Myocyte (in vitro differentiated cells): Measurements from ENCODE around the gene OPCML. TPM values are rescaled to one million over a fixed set of nuclear protein-coding genes. Genes with fewer than 3 reads are reported as not detected.

Experiments
- DNase-seq: peaks from one replicate; pipeline ENCODE4 v3.0.0-alpha.2; 2012; ENCODE audit warnings: low read depth
- total RNA-seq: library from RNA; depleted of rRNA; stranded (reverse); fragments of >200 nt; gene quantifications from 2 replicates; pipeline ENCODE4 v1.2.3, GENCODE V29; 2014

Gene OPCML
- total RNA-seq, 1 donor from 2014 or later: not detected

- no peak for DNase-seq
Measured at GRCh38 chr11:133362156-133362555, 170.1 kb downstream of the OPCML start.

- DNase-seq: no peak
Measured at GRCh38 chr11:133361689-133361994, 170.7 kb downstream of the OPCML start.

- no peak for DNase-seq
Measured at GRCh38 chr11:133360860-133361688, 171.2 kb downstream of the OPCML start.

GRCh38 chr11:133355095-133355494 lies 177.2 kb downstream of the OPCML start:
- no peak for DNase-seq

GRCh38 chr11:133354069-133354468 lies 178.2 kb downstream of the OPCML start:
- no peak for DNase-seq

- DNase-seq: no peak
Measured at GRCh38 chr11:133350045-133350444, 182.3 kb downstream of the OPCML start.

- DNase-seq: no peak
Measured at GRCh38 chr11:133347988-133348387, 184.3 kb downstream of the OPCML start.

- no peak for DNase-seq
Measured at GRCh38 chr11:133346137-133346536, 186.2 kb downstream of the OPCML start.

- DNase-seq: no peak
Measured at GRCh38 chr11:133343951-133344350, 188.3 kb downstream of the OPCML start.

- DNase-seq: no peak
Measured at GRCh38 chr11:133339495-133340140, 192.7 kb downstream of the OPCML start.

GRCh38 chr11:133338588-133338987 lies 193.7 kb downstream of the OPCML start:
- no peak for DNase-seq

- no peak for DNase-seq
Measured at GRCh38 chr11:133337951-133338418, 194.3 kb downstream of the OPCML start.

- no peak for DNase-seq
Measured at GRCh38 chr11:133337193-133337592, 195.1 kb downstream of the OPCML start.

GRCh38 chr11:133331031-133331430 lies 201.3 kb downstream of the OPCML start:
- no peak for DNase-seq

- no peak for DNase-seq
Measured at GRCh38 chr11:133326849-133327248, 205.5 kb downstream of the OPCML start.

GRCh38 chr11:133326332-133326731 lies 206.0 kb downstream of the OPCML start:
- no peak for DNase-seq

- DNase-seq: no peak
Measured at GRCh38 chr11:133325711-133326110, 206.6 kb downstream of the OPCML start.

GRCh38 chr11:133323354-133323753 lies 208.9 kb downstream of the OPCML start:
- peak; percentile 2 for DNase-seq

- DNase-seq: no peak
Measured at GRCh38 chr11:133318221-133318620, 214.1 kb downstream of the OPCML start.

- no peak for DNase-seq
Measured at GRCh38 chr11:133311230-133311629, 221.1 kb downstream of the OPCML start.

- DNase-seq: peak; percentile 0
Measured at GRCh38 chr11:133306019-133306418, 226.3 kb downstream of the OPCML start.

- DNase-seq: no peak
Measured at GRCh38 chr11:133305208-133305956, 226.9 kb downstream of the OPCML start.
